ENCODE results near the gene TCF4.

TCF4 gene

GRCh38 chr18:55577812-55578539 lies 10.0 kb downstream of the TCF4 start:
- no peak for DNase-seq (ENCODE audit: low read depth in 1 of 2, low spot score in 1 of 2)
- TF ChIP-seq GABPA (IDR thresholded peaks at IDR 0.05; ENCODE audit: low read depth): no peak
- no peak for TF ChIP-seq SPI1 (IDR thresholded peaks at IDR 0.05; ENCODE audit: borderline replicate concordance, low read depth)
- TF ChIP-seq, protein P1, sequence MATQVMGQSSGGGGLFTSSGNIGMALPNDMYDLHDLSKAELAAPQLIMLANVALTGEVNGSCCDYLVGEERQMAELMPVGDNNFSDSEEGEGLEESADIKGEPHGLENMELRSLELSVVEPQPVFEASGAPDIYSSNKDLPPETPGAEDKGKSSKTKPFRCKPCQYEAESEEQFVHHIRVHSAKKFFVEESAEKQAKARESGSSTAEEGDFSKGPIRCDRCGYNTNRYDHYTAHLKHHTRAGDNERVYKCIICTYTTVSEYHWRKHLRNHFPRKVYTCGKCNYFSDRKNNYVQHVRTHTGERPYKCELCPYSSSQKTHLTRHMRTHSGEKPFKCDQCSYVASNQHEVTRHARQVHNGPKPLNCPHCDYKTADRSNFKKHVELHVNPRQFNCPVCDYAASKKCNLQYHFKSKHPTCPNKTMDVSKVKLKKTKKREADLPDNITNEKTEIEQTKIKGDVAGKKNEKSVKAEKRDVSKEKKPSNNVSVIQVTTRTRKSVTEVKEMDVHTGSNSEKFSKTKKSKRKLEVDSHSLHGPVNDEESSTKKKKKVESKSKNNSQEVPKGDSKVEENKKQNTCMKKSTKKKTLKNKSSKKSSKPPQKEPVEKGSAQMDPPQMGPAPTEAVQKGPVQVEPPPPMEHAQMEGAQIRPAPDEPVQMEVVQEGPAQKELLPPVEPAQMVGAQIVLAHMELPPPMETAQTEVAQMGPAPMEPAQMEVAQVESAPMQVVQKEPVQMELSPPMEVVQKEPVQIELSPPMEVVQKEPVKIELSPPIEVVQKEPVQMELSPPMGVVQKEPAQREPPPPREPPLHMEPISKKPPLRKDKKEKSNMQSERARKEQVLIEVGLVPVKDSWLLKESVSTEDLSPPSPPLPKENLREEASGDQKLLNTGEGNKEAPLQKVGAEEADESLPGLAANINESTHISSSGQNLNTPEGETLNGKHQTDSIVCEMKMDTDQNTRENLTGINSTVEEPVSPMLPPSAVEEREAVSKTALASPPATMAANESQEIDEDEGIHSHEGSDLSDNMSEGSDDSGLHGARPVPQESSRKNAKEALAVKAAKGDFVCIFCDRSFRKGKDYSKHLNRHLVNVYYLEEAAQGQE (IDR thresholded peaks at IDR 0.05; ENCODE audit: insufficient replicate concordance, low read depth): no peak
- TF ChIP-seq POLR2AphosphoS5 (IDR thresholded peaks at IDR 0.05; ENCODE audit: low read depth): no peak
- no peak for TF ChIP-seq CTCF (IDR thresholded peaks at IDR 0.05; ENCODE audit: insufficient read depth, low read length)
- H3K27ac ChIP-seq (replicated peaks): no peak overlapping the region
- no peak overlapping the region for H3K4me3 ChIP-seq (replicated peaks; ENCODE audit: insufficient read depth, low read length)
- no peaks in the 10 kb centered on the region for H3K27me3 ChIP-seq (ENCODE audit: insufficient read depth, poor library complexity, severe bottlenecking)

DNA sequence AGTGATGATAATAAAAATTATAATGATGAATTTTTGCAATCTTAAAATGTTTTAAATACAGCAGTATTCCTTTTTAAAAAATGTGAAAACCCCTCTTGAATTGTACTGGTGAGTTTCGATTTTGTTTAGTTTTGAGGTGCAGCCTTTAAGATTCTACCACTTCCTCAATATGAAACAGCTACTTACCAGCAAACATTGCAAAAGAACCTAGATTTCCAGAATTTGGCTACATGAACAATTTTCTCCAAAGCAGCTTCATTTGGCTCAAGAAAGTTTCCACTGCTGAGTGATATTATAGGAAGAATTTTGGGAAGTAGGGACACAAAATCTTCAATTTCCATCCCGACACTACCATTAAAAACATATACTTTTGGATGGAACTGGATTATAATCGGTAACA lies 12.0 kb downstream of the TCF4 start:
- TF ChIP-seq, protein P1 (IDR thresholded peaks at IDR 0.05; ENCODE audit: insufficient replicate concordance, low read depth): no peak
- TF ChIP-seq POLR2AphosphoS5 (IDR thresholded peaks at IDR 0.05; ENCODE audit: low read depth) (no peak), SPI1 (IDR thresholded peaks at IDR 0.05; ENCODE audit: borderline replicate concordance, low read depth) (peak; percentile 98)
- peak overlapping the region; percentile 36 for H3K27ac ChIP-seq (replicated peaks)

GRCh38 chr18:55575066-55575465 lies 12.9 kb downstream of the TCF4 start:
- no peak overlapping the region; the same call in 1 of the 2 replicates for H3K27ac ChIP-seq (replicated peaks)
- no peak for DNase-seq (ENCODE audit: low read depth in 1 of 2, low spot score in 1 of 2)
- no peak for TF ChIP-seq SPI1 (IDR thresholded peaks at IDR 0.05; ENCODE audit: borderline replicate concordance, low read depth)
- TF ChIP-seq GABPA (IDR thresholded peaks at IDR 0.05; ENCODE audit: low read depth): no peak
- no peak for TF ChIP-seq CTCF (IDR thresholded peaks at IDR 0.05; ENCODE audit: insufficient read depth, low read length)
- no peak for TF ChIP-seq POLR2AphosphoS5 (IDR thresholded peaks at IDR 0.05; ENCODE audit: low read depth)
- TF ChIP-seq, protein P1 (IDR thresholded peaks at IDR 0.05; ENCODE audit: insufficient replicate concordance, low read depth): no peak
- no peaks in the 10 kb centered on the region for H3K27me3 ChIP-seq (ENCODE audit: insufficient read depth, poor library complexity, severe bottlenecking)
- H3K4me3 ChIP-seq (replicated peaks; ENCODE audit: insufficient read depth, low read length): no peak overlapping the region

More for the DNA sequence above, 12.0 kb downstream of the TCF4 start:
- Histone ChIP-seq H3K27me3 (ENCODE audit: insufficient read depth, poor library complexity, severe bottlenecking) (no peaks in the 10 kb centered on the region), H3K4me3 (replicated peaks; ENCODE audit: insufficient read depth, low read length) (no peak overlapping the region)
- peak in 1 of 2 experiments; percentile 40 for DNase-seq (ENCODE audit: low read depth in 1 of 2, low spot score in 1 of 2)

Measured in HL-60 (cell line).